Measurements from ENCODE around the gene IQCC. TPM values are rescaled to one million over a fixed set of nuclear protein-coding genes. Genes with fewer than 3 reads are reported as not detected.
A peak's percentile ranks its signal among the peaks of the same experiment; 100 is the strongest.

IQCC gene
- total RNA-seq, 1 donor from 2014 or later = 3.8 TPM

GRCh38 chr1:32223683-32224082 is 18.2 kb downstream of the IQCC start:
- Mint-ChIP-seq H3K36me3 (peaks cover 26% of the 10 kb centered on the region), H3K4me1 (peaks cover 25% of the 10 kb centered on the region), H3K27me3 (ENCODE audit: low read depth) (no peaks in the 10 kb centered on the region), H3K9me3 (no peaks in the 10 kb centered on the region), H3K4me3 (peak overlapping the region; percentile 98), H3K27ac (peak overlapping the region; percentile 18)
- TF ChIP-seq, protein P1, sequence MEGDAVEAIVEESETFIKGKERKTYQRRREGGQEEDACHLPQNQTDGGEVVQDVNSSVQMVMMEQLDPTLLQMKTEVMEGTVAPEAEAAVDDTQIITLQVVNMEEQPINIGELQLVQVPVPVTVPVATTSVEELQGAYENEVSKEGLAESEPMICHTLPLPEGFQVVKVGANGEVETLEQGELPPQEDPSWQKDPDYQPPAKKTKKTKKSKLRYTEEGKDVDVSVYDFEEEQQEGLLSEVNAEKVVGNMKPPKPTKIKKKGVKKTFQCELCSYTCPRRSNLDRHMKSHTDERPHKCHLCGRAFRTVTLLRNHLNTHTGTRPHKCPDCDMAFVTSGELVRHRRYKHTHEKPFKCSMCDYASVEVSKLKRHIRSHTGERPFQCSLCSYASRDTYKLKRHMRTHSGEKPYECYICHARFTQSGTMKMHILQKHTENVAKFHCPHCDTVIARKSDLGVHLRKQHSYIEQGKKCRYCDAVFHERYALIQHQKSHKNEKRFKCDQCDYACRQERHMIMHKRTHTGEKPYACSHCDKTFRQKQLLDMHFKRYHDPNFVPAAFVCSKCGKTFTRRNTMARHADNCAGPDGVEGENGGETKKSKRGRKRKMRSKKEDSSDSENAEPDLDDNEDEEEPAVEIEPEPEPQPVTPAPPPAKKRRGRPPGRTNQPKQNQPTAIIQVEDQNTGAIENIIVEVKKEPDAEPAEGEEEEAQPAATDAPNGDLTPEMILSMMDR (IDR thresholded peaks at IDR 0.05; ENCODE audit: unreplicated experiment) = no peak
- DNase-seq (ENCODE audit: low spot score in 2 of 2, unreplicated experiment in 2 of 2) = no peak

GRCh38 chr1:32224285-32224684 is 18.8 kb downstream of the IQCC start:
- H3K36me3 Mint-ChIP-seq = peaks cover 31% of the 10 kb centered on the region
- H3K9me3 Mint-ChIP-seq = no peaks in the 10 kb centered on the region
- no peaks in the 10 kb centered on the region for H3K27me3 Mint-ChIP-seq (ENCODE audit: low read depth)
- peaks cover 25% of the 10 kb centered on the region for H3K4me1 Mint-ChIP-seq
- DNase-seq (ENCODE audit: low spot score in 2 of 2, unreplicated experiment in 2 of 2) = no peak
- TF ChIP-seq, protein P1 (IDR thresholded peaks at IDR 0.05; ENCODE audit: unreplicated experiment) = no peak
- H3K4me3 Mint-ChIP-seq = peak overlapping the region; percentile 98
- peak overlapping the region; percentile 18 for H3K27ac Mint-ChIP-seq

GRCh38 chr1:32228771-32229170 is 23.3 kb downstream of the IQCC start:
- TF ChIP-seq, protein P1 (IDR thresholded peaks at IDR 0.05; ENCODE audit: unreplicated experiment) = no peak
- Mint-ChIP-seq H3K27ac (no peak overlapping the region), H3K4me3 (no peak overlapping the region), H3K9me3 (no peaks in the 10 kb centered on the region), H3K4me1 (peaks cover 4% of the 10 kb centered on the region), H3K27me3 (ENCODE audit: low read depth) (no peaks in the 10 kb centered on the region), H3K36me3 (peaks cover 41% of the 10 kb centered on the region)
- no peak for DNase-seq (ENCODE audit: low spot score in 2 of 2, unreplicated experiment in 2 of 2)

- peaks cover 29% of the 10 kb centered on the region for H3K36me3 Mint-ChIP-seq
- no peaks in the 10 kb centered on the region for H3K27me3 Mint-ChIP-seq (ENCODE audit: low read depth)
- no peak for DNase-seq (ENCODE audit: low spot score in 2 of 2, unreplicated experiment in 2 of 2)
- H3K4me3 Mint-ChIP-seq = no peak overlapping the region
- H3K27ac Mint-ChIP-seq = peak overlapping the region; percentile 51
- TF ChIP-seq, protein P1 (IDR thresholded peaks at IDR 0.05; ENCODE audit: unreplicated experiment) = no peak
- no peaks in the 10 kb centered on the region for H3K4me1 Mint-ChIP-seq
- no peaks in the 10 kb centered on the region for H3K9me3 Mint-ChIP-seq
Measured at GRCh38 chr1:32231843-32232432, 26.5 kb downstream of the IQCC start.

DNA sequence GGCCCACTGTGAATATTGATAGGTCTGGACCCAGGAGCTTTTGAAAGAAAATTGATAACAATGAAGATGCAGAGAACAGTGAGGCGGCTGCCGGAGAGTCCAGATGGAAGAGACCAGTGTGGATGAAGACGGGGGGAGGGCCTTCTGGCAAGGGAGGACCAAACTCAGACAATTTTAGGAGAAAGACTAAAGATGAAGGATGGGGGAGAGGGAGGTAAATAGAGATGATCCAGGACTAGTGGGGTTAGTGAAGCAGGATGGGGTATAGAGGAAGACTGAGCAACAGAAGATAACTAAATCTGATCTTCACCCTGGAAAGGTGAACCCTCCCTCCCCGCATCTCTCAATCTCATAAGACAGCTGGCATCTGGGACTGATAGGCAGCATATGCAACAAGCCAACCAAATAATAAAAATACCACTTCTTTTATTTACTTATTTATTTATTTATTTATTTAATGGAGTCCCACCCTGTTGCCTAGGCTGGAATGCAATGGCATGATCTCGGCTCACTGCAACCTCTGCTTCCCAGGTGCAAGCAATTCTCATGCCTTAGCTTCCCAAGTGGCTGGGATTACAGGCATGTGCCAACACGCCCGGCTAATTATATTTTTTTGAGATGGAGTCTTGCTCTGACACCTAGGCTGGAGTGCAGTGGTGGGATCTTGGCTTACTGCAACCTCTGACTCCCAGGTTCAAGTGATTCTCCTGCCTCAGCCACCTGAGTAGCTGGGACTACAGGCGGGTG is 27.3 kb downstream of the IQCC start:
- peaks cover 27% of the 10 kb centered on the region for H3K36me3 Mint-ChIP-seq

More for the DNA sequence above, 27.3 kb downstream of the IQCC start:
- H3K4me3 Mint-ChIP-seq = no peak overlapping the region
- H3K9me3 Mint-ChIP-seq = no peaks in the 10 kb centered on the region
- H3K4me1 Mint-ChIP-seq = no peaks in the 10 kb centered on the region
- no peaks in the 10 kb centered on the region for H3K27me3 Mint-ChIP-seq (ENCODE audit: low read depth)
- H3K27ac Mint-ChIP-seq = peak overlapping the region; percentile 51
- TF ChIP-seq, protein P1 (IDR thresholded peaks at IDR 0.05; ENCODE audit: unreplicated experiment) = no peak
- no peak for DNase-seq (ENCODE audit: low spot score in 2 of 2, unreplicated experiment in 2 of 2)

All from mesothelial cell of epicardium (in vitro differentiated cells).